Glomerular endothelial cell (primary cell): Measurements from ENCODE around the gene ZNF573. TPM values are rescaled to one million over a fixed set of nuclear protein-coding genes. Genes with fewer than 3 reads are reported as not detected.

ENCODE experiments used
- DNase-seq: peaks from one replicate; pipeline ENCODE4 v3.0.0-alpha.2; 2011; ENCODE audit warnings: low read depth, low spot score; ENCODE audit errors: extremely low read depth
- total RNA-seq: library from RNA; depleted of rRNA; stranded (reverse); fragments of >200 nt; gene quantifications from 2 replicates; pipeline ENCODE4 v1.2.3, GENCODE V29; 2015

The ZNF573 gene
- total RNA-seq, 1 donor from 2014 or later = 3.4 TPM

GRCh38 chr19:37698216-37698615 is 81.2 kb downstream of the ZNF573 start:
- no peak for DNase-seq

- DNase-seq = no peak
Measured at GRCh38 chr19:37695144-37695899, 84.1 kb downstream of the ZNF573 start.

- DNase-seq = no peak
Measured at GRCh38 chr19:37692956-37693620, 86.3 kb downstream of the ZNF573 start.

- peak; percentile 37 for DNase-seq
Measured at GRCh38 chr19:37691881-37692504, 87.4 kb downstream of the ZNF573 start.

Other genes with a start within 250 kb of the ZNF573 start
- gene ZNF571, start 184.8 kb downstream of the ZNF573 start, total RNA-seq = 1.5 and 2.0 TPM in 2 replicates
- gene ZNF540, start 184.7 kb downstream of the ZNF573 start, total RNA-seq = 0.18 and 0.34 TPM in 2 replicates
- gene ZFP30, start 124.1 kb downstream of the ZNF573 start, total RNA-seq = 6.8 and 17.8 TPM in 2 replicates
- 2.0 and 2.3 TPM in 2 replicates for gene ZNF607, start 59.8 kb downstream of the ZNF573 start, total RNA-seq
- not detected in 2 replicates for gene WDR87, start 127.0 kb upstream of the ZNF573 start, total RNA-seq
- 36.7 and 64.8 TPM in 2 replicates for gene SIPA1L3, start 127.6 kb upstream of the ZNF573 start, total RNA-seq